ENCODE results near the gene PRR19.
A peak's percentile ranks its signal among the peaks of the same experiment; 100 is the strongest.

The PRR19 gene

DNA sequence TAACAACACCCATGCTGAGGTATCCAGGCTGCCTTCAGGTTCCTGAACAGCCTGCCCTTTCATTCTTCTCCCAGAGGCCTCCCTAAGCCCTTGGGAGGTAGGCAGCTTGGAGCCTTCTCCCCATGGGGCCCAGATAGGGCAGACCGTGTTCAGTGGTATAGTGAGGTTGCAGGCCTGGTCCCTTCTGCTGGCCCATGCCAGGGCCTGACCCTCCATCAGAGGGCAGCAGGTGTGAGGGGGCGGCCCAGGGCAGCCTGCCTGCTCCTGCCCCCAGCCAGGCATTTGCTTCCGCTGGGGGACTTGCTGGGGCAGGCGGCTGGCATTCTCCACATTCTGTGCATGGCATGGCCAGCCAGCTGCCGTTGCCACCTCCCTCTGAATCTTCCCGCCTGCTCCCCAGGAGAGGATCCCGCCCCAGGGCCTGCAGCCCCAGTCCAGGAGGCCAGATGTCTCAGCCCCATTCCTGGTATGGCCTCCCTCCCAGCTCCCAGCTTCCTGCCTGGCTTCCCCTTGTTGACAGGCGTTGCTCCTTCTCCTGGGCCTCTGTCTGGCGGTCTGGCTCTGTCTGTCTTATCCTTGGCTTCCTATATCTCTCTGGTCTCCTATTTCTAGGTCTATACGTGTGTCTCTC, 24.0 kb upstream of the PRR19 start:
- H3K36me3 ChIP-seq (ENCODE audit: control insufficient read depth in 5 of 5, insufficient read depth in 5 of 5, low read length in 5 of 5): peaks cover 0 to 28% (median 24%) of the 10 kb centered on the region in 5 donors
- H3K4me3 ChIP-seq (ENCODE audit: low read depth in 1 of 5, low read length in 5 of 5): peak overlapping the region in 1 of 5 donors; percentile 11
- H3K4me1 ChIP-seq (ENCODE audit: control insufficient read depth in 5 of 5, insufficient read depth in 5 of 5, low read length in 5 of 5): peaks cover 7 to 75% (median 62%) of the 10 kb centered on the region in 5 donors
- H3K27ac ChIP-seq (ENCODE audit: low read depth, low read length): peak overlapping the region; percentile 87
- no peaks in the 10 kb centered on the region for H3K9me3 ChIP-seq (ENCODE audit: control insufficient read depth in 5 of 5, low read length in 5 of 5)
- H3K9ac ChIP-seq (ENCODE audit: low read length in 5 of 5): peak overlapping the region in 4 of 5 donors; percentile 2 to 65 (median 64)
- no peaks in the 10 kb centered on the region for H3K27me3 ChIP-seq (ENCODE audit: control insufficient read depth in 5 of 5, insufficient read depth in 4 of 5, low read length in 5 of 5)

DNA sequence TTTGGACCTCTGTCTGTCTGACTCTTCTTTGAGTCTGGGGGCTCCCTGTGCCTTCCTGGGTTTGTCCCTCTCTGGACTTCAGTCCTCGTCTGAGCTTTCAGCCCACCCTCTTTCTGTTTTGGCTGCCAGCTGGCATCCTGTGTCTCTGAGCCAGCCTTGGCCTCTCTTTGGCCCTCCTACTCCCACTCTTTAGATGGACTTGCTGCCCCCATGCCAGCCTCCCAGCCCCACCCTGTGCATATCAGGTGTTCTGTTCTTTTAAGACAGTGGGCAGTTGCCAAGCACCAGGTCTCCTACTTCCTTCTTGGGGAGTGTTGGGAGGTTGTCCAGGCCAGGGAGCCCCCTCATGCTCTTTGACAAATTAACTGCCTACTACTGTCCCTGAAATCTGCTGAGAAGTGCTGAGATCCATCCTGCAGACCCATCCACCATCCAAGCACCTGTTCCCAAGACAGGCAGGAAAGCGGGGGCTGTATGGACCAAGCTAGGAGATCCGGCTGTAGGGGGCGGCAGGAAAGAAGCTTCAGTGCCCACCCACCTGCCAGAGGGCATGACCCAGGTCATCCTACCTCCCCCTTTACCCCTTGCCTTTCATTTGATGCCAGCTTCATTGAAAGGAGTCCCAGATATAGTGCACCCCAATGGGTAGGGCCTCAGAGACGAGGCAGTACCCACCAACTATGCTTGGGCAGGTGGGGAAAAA, 23.3 kb upstream of the PRR19 start:
- H3K27ac ChIP-seq (ENCODE audit: low read depth, low read length): peak overlapping the region; percentile 87
- no peaks in the 10 kb centered on the region for H3K27me3 ChIP-seq (ENCODE audit: control insufficient read depth in 5 of 5, insufficient read depth in 4 of 5, low read length in 5 of 5)
- no peaks in the 10 kb centered on the region for H3K9me3 ChIP-seq (ENCODE audit: control insufficient read depth in 5 of 5, low read length in 5 of 5)
- H3K4me1 ChIP-seq (ENCODE audit: control insufficient read depth in 5 of 5, insufficient read depth in 5 of 5, low read length in 5 of 5): peaks cover 11 to 81% (median 68%) of the 10 kb centered on the region in 5 donors
- peaks cover 0 to 21% (median 17%) of the 10 kb centered on the region in 5 donors for H3K36me3 ChIP-seq (ENCODE audit: control insufficient read depth in 5 of 5, insufficient read depth in 5 of 5, low read length in 5 of 5)
- peak overlapping the region in 4 of 5 donors; percentile 28 to 85 (median 77) for H3K9ac ChIP-seq (ENCODE audit: low read length in 5 of 5)
- H3K4me3 ChIP-seq (ENCODE audit: low read depth in 1 of 5, low read length in 5 of 5): peak overlapping the region in 3 of 5 donors; percentile 75 to 82 (median 81)

DNA sequence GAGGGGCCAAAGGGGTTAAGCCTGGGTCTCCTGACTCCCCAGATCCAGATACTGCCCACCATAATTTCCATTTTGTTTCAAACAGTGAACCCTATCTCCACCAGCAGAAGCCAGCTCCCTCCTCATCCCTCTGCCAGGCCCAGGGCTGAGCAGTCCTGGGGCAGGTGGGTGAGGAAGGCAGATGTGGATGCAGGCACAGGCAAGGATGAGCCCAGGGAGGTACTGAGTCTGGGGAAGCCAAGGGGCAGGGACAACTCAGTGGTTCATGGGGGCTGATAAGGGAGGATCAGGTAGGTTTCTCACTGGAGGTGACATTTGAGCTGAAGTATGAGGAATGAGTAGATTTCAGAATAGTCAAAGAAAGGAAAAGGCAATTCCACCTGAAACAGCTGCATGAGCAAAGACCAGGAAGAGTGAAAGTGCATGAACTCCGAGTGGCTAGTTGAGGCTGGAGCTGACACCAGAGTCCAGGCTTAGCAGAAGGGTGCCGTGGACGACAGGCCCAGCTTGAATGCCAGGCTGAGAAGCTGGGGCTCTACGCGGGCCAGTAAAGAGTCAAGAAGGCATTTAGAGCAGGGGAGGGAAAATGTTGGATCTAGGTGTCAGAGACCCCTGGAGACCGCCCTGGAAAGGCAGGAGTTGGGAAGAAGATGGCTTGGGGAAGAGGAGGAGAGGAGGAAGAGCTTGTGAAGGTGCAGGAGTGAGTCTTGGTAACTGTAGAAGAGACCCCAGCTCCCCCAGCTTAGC, 22.6 kb upstream of the PRR19 start:
- Histone ChIP-seq H3K27me3 (ENCODE audit: control insufficient read depth in 5 of 5, insufficient read depth in 4 of 5, low read length in 5 of 5) (no peaks in the 10 kb centered on the region), H3K27ac (ENCODE audit: low read depth, low read length) (peak overlapping the region; percentile 87), H3K36me3 (ENCODE audit: control insufficient read depth in 5 of 5, insufficient read depth in 5 of 5, low read length in 5 of 5) (peaks cover 0 to 14% (median 10%) of the 10 kb centered on the region in 5 donors), H3K4me1 (ENCODE audit: control insufficient read depth in 5 of 5, insufficient read depth in 5 of 5, low read length in 5 of 5) (peaks cover 11 to 80% (median 68%) of the 10 kb centered on the region in 5 donors), H3K4me3 (ENCODE audit: low read depth in 1 of 5, low read length in 5 of 5) (peak overlapping the region; percentile 52 to 83 (median 81)), H3K9ac (ENCODE audit: low read length in 5 of 5) (peak overlapping the region; percentile 28 to 85 (median 76)), H3K9me3 (ENCODE audit: control insufficient read depth in 5 of 5, low read length in 5 of 5) (no peaks in the 10 kb centered on the region)

DNA sequence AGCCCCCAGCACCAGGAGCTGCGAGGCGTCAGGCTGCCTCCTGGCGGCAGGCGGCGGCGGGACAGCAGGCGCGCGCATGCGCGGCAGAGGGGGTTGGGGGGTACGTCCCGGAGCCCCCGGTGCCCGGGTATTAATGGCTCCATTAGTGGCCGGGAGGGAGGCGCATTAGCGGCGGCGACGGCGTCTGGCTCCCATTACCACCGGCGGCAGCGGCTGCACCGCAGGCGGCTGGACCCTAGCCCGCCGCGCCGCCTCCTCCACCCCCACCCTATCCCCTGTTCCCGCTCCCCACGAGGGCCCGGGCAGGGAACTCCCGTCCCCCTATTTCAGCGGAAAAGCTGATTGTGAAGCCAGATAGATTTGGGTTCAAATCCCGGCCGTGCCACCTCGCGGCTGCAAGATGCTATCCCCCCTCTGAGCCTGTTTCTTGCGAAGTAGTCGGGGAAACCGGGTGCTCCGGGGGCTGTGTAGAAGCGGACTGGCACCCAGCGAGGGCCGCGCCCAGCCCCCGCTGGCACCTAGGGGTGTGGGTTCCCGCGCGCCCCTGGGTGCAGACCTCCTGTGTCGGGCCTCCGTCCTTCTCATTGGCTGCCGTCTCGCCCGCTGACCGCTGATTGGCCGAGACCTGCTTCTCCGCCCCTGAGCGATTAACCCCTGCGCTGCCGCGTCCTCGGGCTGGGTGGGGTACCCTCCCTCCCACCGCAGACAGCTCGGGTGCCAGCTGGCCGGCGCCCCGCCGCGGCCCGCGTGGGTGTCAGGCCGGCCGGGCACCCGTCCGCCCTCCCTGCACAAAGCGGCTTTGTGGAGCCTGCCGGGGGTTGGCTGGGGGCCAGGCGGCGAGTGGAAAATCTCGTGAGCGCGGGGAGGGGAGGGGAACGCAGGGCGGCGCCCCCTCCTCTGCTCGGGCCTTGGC, 21.8 kb upstream of the PRR19 start:
- no peaks in the 10 kb centered on the region for H3K27me3 ChIP-seq (ENCODE audit: control insufficient read depth in 5 of 5, insufficient read depth in 4 of 5, low read length in 5 of 5)
- H3K4me3 ChIP-seq (ENCODE audit: low read depth in 1 of 5, low read length in 5 of 5): peak overlapping the region; percentile 68 to 83 (median 81)
- no peaks in the 10 kb centered on the region for H3K9me3 ChIP-seq (ENCODE audit: control insufficient read depth in 5 of 5, low read length in 5 of 5)
- peak overlapping the region; percentile 87 for H3K27ac ChIP-seq (ENCODE audit: low read depth, low read length)
- H3K9ac ChIP-seq (ENCODE audit: low read length in 5 of 5): peak overlapping the region in 4 of 5 donors; percentile 75 to 85 (median 78)
- peaks cover 0 to 6% (median 2%) of the 10 kb centered on the region in 5 donors for H3K36me3 ChIP-seq (ENCODE audit: control insufficient read depth in 5 of 5, insufficient read depth in 5 of 5, low read length in 5 of 5)
- peaks cover 14 to 83% (median 73%) of the 10 kb centered on the region in 5 donors for H3K4me1 ChIP-seq (ENCODE audit: control insufficient read depth in 5 of 5, insufficient read depth in 5 of 5, low read length in 5 of 5)

DNA sequence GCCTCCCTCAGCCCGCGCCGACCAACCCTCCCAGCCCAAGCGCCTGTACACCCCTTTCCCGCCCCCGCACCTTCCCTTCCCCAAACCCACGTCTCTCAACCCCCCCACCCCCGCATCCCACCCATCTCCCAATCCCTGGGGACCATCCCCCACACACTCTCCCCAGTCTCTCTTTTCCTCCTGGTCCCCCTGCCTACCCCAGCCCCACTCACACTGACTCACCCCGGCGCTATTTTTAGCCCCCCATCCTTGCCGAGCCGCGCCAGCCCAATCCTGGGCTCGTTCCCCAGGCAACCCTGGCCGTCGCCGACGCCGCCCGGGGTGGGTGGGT, 21.2 kb upstream of the PRR19 start:
- no peaks in the 10 kb centered on the region for H3K27me3 ChIP-seq (ENCODE audit: control insufficient read depth in 5 of 5, insufficient read depth in 4 of 5, low read length in 5 of 5)
- peaks cover 0 to 4% (median 0%) of the 10 kb centered on the region in 5 donors for H3K36me3 ChIP-seq (ENCODE audit: control insufficient read depth in 5 of 5, insufficient read depth in 5 of 5, low read length in 5 of 5)
- H3K4me1 ChIP-seq (ENCODE audit: control insufficient read depth in 5 of 5, insufficient read depth in 5 of 5, low read length in 5 of 5): peaks cover 19 to 87% (median 77%) of the 10 kb centered on the region in 5 donors
- H3K27ac ChIP-seq (ENCODE audit: low read depth, low read length): peak overlapping the region; percentile 87
- peak overlapping the region in 4 of 5 donors; percentile 39 to 85 (median 77) for H3K9ac ChIP-seq (ENCODE audit: low read length in 5 of 5)
- peak overlapping the region in 4 of 5 donors; percentile 75 to 83 (median 82) for H3K4me3 ChIP-seq (ENCODE audit: low read depth in 1 of 5, low read length in 5 of 5)
- H3K9me3 ChIP-seq (ENCODE audit: control insufficient read depth in 5 of 5, low read length in 5 of 5): no peaks in the 10 kb centered on the region

DNA sequence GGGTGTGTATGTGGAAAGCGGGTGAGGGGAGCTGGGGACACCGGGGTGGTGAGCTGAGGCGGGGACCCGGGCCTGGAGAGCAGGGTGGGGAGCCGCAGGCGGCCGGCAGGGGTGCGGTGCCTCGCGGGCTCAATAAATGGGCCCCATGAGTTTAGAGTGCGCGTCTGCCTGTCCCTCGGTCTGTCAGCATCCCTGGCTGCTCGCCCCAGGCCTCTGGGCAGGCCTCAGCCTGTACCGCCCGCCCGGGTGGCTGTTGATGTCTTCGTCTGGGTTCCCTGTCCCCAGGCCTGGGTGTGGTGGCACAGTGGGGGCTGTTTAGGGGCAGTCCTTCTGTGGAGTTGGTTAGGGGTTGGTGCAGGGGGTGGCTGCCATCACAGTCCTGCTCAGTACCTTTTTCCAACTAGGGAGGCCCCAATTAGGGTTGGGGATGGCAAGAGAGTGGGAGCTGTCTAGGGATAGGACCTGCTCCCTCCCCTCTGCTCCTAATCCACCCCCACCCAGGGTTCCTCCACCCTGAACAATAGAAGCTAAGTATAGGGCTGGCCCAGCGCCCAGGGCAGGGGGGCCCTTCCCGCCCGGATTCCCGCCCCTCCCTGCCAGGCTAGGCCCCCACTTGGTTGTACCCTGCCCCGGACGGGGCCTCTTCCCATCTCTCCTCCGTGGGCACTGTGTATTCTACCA, 20.6 kb upstream of the PRR19 start:
- peaks cover 21 to 87% (median 77%) of the 10 kb centered on the region in 5 donors for H3K4me1 ChIP-seq (ENCODE audit: control insufficient read depth in 5 of 5, insufficient read depth in 5 of 5, low read length in 5 of 5)
- H3K27ac ChIP-seq (ENCODE audit: low read depth, low read length): peak overlapping the region; percentile 90
- H3K36me3 ChIP-seq (ENCODE audit: control insufficient read depth in 5 of 5, insufficient read depth in 5 of 5, low read length in 5 of 5): peaks cover 0 to 1% (median 0%) of the 10 kb centered on the region in 5 donors
- peak overlapping the region in 4 of 5 donors; percentile 53 to 68 (median 62) for H3K9ac ChIP-seq (ENCODE audit: low read length in 5 of 5)
- no peaks in the 10 kb centered on the region for H3K9me3 ChIP-seq (ENCODE audit: control insufficient read depth in 5 of 5, low read length in 5 of 5)
- peak overlapping the region in 4 of 5 donors; percentile 24 to 81 (median 58) for H3K4me3 ChIP-seq (ENCODE audit: low read depth in 1 of 5, low read length in 5 of 5)
- H3K27me3 ChIP-seq (ENCODE audit: control insufficient read depth in 5 of 5, insufficient read depth in 4 of 5, low read length in 5 of 5): no peaks in the 10 kb centered on the region

DNA sequence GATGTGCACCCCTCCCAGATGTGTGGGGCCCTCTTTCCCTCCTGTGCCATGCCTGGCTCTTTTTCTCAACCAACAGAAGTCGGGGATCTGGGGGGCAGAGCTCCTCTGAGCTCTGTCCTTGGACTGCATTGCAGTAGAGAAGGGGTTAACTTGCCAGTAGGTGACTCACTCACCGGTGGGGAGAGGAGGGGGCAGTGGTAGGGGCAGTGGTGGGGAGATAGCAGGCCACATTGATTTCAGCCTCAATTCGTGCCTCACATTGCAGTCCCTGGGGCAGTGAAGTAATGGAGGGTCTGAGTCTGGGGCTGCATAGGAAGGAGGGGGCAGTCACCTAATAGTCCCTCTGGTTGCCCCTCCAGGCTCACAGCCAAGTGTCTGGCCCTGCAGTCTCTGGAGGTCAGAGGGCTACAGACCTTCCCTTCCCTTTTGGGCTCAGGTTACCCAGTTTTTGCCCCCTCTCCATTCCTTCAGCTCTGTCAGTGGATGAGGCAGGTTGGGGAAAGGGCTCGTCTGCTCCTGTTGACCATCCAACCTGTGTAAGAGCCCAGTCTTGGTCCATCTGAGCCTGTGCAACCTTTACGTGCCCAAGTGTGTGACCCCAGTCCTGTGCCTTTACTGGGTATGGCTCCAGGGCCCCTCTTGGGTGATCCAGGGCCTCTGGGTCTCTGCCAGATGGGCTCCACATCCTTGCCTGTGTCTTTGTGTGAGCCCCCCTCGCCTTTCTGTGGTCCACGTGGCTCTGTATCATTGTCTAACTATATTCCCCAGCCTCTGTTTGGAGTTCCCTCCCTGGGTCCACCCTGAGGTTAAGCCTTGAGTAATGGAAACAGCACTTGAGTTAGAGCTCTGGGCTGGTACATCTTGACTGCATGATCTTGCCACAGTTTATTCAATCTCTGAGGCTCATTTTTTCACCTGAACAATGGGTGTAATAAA, 19.8 kb upstream of the PRR19 start:
- Histone ChIP-seq H3K9ac (ENCODE audit: low read length in 5 of 5) (peak overlapping the region in 3 of 5 donors; percentile 4 to 68 (median 68)), H3K36me3 (ENCODE audit: control insufficient read depth in 5 of 5, insufficient read depth in 5 of 5, low read length in 5 of 5) (peaks cover 0 to 5% (median 2%) of the 10 kb centered on the region in 5 donors), H3K27ac (ENCODE audit: low read depth, low read length) (peak overlapping the region; percentile 90)

DNA sequence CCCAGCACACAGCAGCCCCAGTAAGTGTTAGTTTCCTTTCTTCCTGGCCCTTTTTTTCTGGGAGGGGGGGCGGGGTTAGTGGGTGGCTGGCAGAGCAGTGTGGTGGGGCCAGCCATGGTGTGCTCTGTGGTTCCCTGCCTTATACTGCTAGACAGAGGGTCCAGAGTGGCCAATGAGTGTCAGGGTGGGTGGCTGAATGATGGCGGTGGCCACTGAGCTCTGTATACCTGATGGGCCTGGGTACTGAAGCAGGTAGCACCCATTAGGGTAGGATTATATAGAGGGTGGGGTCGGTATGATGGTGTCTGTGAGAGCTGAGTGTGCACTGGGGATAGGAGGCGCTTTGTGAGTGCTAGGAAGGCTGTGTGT, 19.1 kb upstream of the PRR19 start:
- peaks cover 21 to 77% (median 68%) of the 10 kb centered on the region in 5 donors for H3K4me1 ChIP-seq (ENCODE audit: control insufficient read depth in 5 of 5, insufficient read depth in 5 of 5, low read length in 5 of 5)

More for the DNA sequence above, 19.8 kb upstream of the PRR19 start:
- H3K4me1 ChIP-seq (ENCODE audit: control insufficient read depth in 5 of 5, insufficient read depth in 5 of 5, low read length in 5 of 5): peaks cover 21 to 84% (median 74%) of the 10 kb centered on the region in 5 donors
- no peaks in the 10 kb centered on the region for H3K27me3 ChIP-seq (ENCODE audit: control insufficient read depth in 5 of 5, insufficient read depth in 4 of 5, low read length in 5 of 5)
- no peaks in the 10 kb centered on the region for H3K9me3 ChIP-seq (ENCODE audit: control insufficient read depth in 5 of 5, low read length in 5 of 5)
- peak overlapping the region in 4 of 5 donors; percentile 40 to 81 (median 58) for H3K4me3 ChIP-seq (ENCODE audit: low read depth in 1 of 5, low read length in 5 of 5)

More for the DNA sequence above, 19.1 kb upstream of the PRR19 start:
- Histone ChIP-seq H3K27me3 (ENCODE audit: control insufficient read depth in 5 of 5, insufficient read depth in 4 of 5, low read length in 5 of 5) (no peaks in the 10 kb centered on the region), H3K36me3 (ENCODE audit: control insufficient read depth in 5 of 5, insufficient read depth in 5 of 5, low read length in 5 of 5) (peaks cover 0 to 12% (median 9%) of the 10 kb centered on the region in 5 donors), H3K4me3 (ENCODE audit: low read depth in 1 of 5, low read length in 5 of 5) (peak overlapping the region in 4 of 5 donors; percentile 62 to 85 (median 72)), H3K9me3 (ENCODE audit: control insufficient read depth in 5 of 5, low read length in 5 of 5) (no peaks in the 10 kb centered on the region), H3K9ac (ENCODE audit: low read length in 5 of 5) (peak overlapping the region in 1 of 5 donors; percentile 73), H3K27ac (ENCODE audit: low read depth, low read length) (peak overlapping the region; percentile 90)

Measured in subcutaneous abdominal adipose tissue (tissue), 5 donors.